ENCODE results near the gene ARGLU1.

Gene ARGLU1

DNA sequence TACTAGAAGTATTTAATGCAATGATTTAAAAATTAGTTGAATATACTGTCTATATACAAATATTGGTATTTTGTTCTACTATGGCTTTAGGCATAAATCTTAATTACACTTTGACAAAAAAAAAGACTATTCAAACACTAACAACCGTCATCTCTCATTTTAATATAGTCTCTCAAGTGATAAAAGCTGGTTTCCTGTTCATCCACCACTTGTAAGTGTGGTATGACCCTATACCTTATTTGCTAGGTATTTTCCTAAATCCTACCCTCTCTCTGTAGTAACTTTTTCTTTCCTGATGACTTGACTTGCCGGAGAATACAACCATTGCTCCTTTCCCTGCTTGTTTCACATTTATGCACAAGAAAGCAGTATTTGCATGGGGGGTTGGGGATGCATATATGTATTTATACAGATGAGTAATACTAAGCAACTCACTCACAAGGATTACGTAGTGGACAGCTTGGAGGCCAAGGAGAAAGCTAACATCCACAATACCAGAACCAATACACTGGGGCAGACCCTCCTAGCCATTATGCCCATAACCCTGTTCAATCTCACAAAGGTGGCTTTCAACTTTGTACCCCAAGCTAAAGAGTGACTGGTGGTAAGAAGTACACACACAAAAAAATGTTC lies 19.8 kb downstream of the ARGLU1 start:
- ATAC-seq (ENCODE audit: insufficient read depth, low read depth): no peak
- no peak for DNase-seq

DNA sequence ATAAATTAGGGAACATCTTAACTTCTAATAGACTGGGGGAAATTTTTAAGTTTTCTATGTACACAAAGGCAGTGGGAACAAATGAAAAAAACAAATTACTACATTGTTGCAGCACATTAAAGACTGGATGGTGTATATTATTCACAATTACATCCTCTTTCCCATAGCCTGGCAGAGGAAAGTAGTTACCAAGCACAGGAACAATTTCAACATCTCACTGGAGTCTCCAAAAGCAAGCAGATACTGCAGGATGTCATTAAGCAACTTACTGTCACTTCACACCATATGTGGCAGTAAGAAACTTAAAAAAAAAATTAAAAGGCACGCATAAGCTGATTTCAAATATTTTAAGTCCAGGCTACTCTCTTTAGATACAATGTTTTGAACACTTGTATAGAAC lies 26.1 kb downstream of the ARGLU1 start:
- Histone ChIP-seq H3K27ac (ENCODE audit: low read length) (no peak overlapping the region), H3K79me2 (ENCODE audit: insufficient read depth, low read length) (peaks cover 30% of the 10 kb centered on the region), H3K4me2 (ENCODE audit: insufficient read depth, low read length) (no peak overlapping the region), H2AFZ (ENCODE audit: low read depth, low read length) (no peak overlapping the region), H4K20me1 (ENCODE audit: insufficient read depth, low read length) (peaks cover 28% of the 10 kb centered on the region), H3K9me3 (ENCODE audit: insufficient read depth, low read length, severe bottlenecking) (no peaks in the 10 kb centered on the region), H3K36me3 (ENCODE audit: insufficient read depth, low read length) (peaks cover 77% of the 10 kb centered on the region), H3K4me1 (ENCODE audit: insufficient read depth, low read length) (no peaks in the 10 kb centered on the region), H3K4me3 (ENCODE audit: low read depth in 1 of 2, low read length in 2 of 2) (no peak overlapping the region), H3K9ac (ENCODE audit: low read depth, low read length) (no peak overlapping the region), H3K27me3 (ENCODE audit: insufficient read depth, low read length, poor library complexity) (no peaks in the 10 kb centered on the region)
- TF ChIP-seq EZH2 (IDR thresholded peaks at IDR 0.05; ENCODE audit: borderline replicate concordance, low read depth, low read length, severe bottlenecking): no peak
- TF ChIP-seq, protein P1, sequence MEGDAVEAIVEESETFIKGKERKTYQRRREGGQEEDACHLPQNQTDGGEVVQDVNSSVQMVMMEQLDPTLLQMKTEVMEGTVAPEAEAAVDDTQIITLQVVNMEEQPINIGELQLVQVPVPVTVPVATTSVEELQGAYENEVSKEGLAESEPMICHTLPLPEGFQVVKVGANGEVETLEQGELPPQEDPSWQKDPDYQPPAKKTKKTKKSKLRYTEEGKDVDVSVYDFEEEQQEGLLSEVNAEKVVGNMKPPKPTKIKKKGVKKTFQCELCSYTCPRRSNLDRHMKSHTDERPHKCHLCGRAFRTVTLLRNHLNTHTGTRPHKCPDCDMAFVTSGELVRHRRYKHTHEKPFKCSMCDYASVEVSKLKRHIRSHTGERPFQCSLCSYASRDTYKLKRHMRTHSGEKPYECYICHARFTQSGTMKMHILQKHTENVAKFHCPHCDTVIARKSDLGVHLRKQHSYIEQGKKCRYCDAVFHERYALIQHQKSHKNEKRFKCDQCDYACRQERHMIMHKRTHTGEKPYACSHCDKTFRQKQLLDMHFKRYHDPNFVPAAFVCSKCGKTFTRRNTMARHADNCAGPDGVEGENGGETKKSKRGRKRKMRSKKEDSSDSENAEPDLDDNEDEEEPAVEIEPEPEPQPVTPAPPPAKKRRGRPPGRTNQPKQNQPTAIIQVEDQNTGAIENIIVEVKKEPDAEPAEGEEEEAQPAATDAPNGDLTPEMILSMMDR (IDR thresholded peaks at IDR 0.05; ENCODE audit: borderline replicate concordance, extremely low read depth, low read length, poor library complexity, severe bottlenecking): no peak
- DNase-seq (no peak), ATAC-seq (ENCODE audit: insufficient read depth, low read depth) (no peak)

More for the DNA sequence above, 19.8 kb downstream of the ARGLU1 start:
- peaks cover 90% of the 10 kb centered on the region for H3K79me2 ChIP-seq (ENCODE audit: insufficient read depth, low read length)
- H3K4me1 ChIP-seq (ENCODE audit: insufficient read depth, low read length): no peaks in the 10 kb centered on the region
- no peak overlapping the region for H3K4me3 ChIP-seq (ENCODE audit: low read depth in 1 of 2, low read length in 2 of 2)
- peaks cover 99% of the 10 kb centered on the region for H3K36me3 ChIP-seq (ENCODE audit: insufficient read depth, low read length)
- H3K9ac ChIP-seq (ENCODE audit: low read depth, low read length): no peak overlapping the region
- H3K27ac ChIP-seq (ENCODE audit: low read length): no peak overlapping the region
- H2AFZ ChIP-seq (ENCODE audit: low read depth, low read length): no peak overlapping the region
- no peak overlapping the region for H3K4me2 ChIP-seq (ENCODE audit: insufficient read depth, low read length)
- no peaks in the 10 kb centered on the region for H3K9me3 ChIP-seq (ENCODE audit: insufficient read depth, low read length, severe bottlenecking)
- no peak for TF ChIP-seq EZH2 (IDR thresholded peaks at IDR 0.05; ENCODE audit: borderline replicate concordance, low read depth, low read length, severe bottlenecking)
- TF ChIP-seq, protein P1 (IDR thresholded peaks at IDR 0.05; ENCODE audit: borderline replicate concordance, extremely low read depth, low read length, poor library complexity, severe bottlenecking): no peak
- peaks cover 75% of the 10 kb centered on the region for H4K20me1 ChIP-seq (ENCODE audit: insufficient read depth, low read length)
- H3K27me3 ChIP-seq (ENCODE audit: insufficient read depth, low read length, poor library complexity): no peaks in the 10 kb centered on the region

DNA sequence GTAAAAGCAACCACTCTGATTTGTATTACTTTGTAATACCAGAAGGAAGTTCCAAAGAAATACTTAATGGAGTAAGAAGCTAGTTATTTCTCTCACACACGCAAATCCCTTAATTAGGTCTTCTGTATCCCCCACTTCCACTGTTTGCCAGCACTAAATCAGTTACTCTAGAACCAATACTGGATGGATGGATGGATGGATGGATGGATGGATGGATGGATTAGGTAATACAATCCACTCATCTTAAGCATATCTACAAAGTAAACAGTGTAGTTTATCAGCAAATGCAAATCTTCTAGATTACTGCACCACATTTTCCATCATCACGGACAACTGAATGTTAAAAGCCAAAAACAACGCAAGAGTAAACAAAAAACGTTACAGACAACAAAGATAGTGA lies 27.3 kb downstream of the ARGLU1 start:
- DNase-seq (no peak), ATAC-seq (ENCODE audit: insufficient read depth, low read depth) (no peak)
- peaks cover 16% of the 10 kb centered on the region; the same call in 1 of the 2 replicates for H4K20me1 ChIP-seq (ENCODE audit: insufficient read depth, low read length)
- H3K27me3 ChIP-seq (ENCODE audit: insufficient read depth, low read length, poor library complexity): no peaks in the 10 kb centered on the region
- no peak overlapping the region for H3K27ac ChIP-seq (ENCODE audit: low read length)
- H3K36me3 ChIP-seq (ENCODE audit: insufficient read depth, low read length): peaks cover 73% of the 10 kb centered on the region
- H3K9me3 ChIP-seq (ENCODE audit: insufficient read depth, low read length, severe bottlenecking): peaks cover 6% of the 10 kb centered on the region
- no peak for TF ChIP-seq EZH2 (IDR thresholded peaks at IDR 0.05; ENCODE audit: borderline replicate concordance, low read depth, low read length, severe bottlenecking)
- TF ChIP-seq, protein P1 (IDR thresholded peaks at IDR 0.05; ENCODE audit: borderline replicate concordance, extremely low read depth, low read length, poor library complexity, severe bottlenecking): no peak
- no peak overlapping the region for H3K4me3 ChIP-seq (ENCODE audit: low read depth in 1 of 2, low read length in 2 of 2)
- H3K79me2 ChIP-seq (ENCODE audit: insufficient read depth, low read length): peaks cover 17% of the 10 kb centered on the region
- no peak overlapping the region for H3K9ac ChIP-seq (ENCODE audit: low read depth, low read length)
- no peaks in the 10 kb centered on the region for H3K4me1 ChIP-seq (ENCODE audit: insufficient read depth, low read length)
- H3K4me2 ChIP-seq (ENCODE audit: insufficient read depth, low read length): no peak overlapping the region
- no peak overlapping the region for H2AFZ ChIP-seq (ENCODE audit: low read depth, low read length)

Measured in DND-41 (cell line).